HG02970 (cell line): Measurements from ENCODE around the gene CHST4.
"Not testable (repeated sequence)": the region's sequence is repeated elsewhere in the genome, so short reads cannot be mapped to it uniquely, and the experiment has no call there.

Experiments used
- ATAC-seq: cut with Tn5 transposase; IDR thresholded peaks from one replicate; pipeline ENCODE4 v1.9.1; 2021; ENCODE audit warnings: mild to moderate bottlenecking, moderate library complexity, moderate number of reproducible peaks; ENCODE audit not compliant: unreplicated experiment, low FRiP score

Gene CHST4

DNA sequence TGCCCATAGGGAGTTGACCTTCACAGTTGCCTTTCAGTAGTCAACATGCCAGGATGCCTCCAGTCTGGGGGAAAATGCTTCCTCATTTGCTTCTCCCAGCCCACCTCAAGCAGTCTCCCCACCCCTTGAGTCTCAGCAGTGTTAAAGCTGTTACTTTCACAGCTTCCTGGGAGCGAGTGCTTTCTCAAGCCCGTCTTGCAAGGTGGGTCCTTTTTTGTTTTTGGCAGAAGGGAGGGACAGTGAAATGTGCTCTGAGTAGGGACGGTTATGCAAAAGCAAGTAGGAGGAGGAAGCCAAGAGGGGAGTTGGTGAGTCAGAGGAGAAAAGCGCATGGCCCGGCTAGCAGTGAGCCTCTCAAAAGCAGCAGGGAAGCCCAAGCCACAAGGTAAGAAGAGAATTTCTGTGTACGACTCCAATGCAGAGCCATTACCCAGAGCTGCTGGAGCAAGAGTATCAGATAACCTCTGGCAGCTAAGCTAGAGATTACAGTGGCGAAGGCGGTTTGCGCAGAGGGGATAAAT lies at the start of gene CHST4:
Gene CHST4, plus strand, starts transcription at position 316 of the 521 bp plus-strand sequence. CDS start 10,252 bp downstream, outside the sequence.
- no peak for ATAC-seq

DNA sequence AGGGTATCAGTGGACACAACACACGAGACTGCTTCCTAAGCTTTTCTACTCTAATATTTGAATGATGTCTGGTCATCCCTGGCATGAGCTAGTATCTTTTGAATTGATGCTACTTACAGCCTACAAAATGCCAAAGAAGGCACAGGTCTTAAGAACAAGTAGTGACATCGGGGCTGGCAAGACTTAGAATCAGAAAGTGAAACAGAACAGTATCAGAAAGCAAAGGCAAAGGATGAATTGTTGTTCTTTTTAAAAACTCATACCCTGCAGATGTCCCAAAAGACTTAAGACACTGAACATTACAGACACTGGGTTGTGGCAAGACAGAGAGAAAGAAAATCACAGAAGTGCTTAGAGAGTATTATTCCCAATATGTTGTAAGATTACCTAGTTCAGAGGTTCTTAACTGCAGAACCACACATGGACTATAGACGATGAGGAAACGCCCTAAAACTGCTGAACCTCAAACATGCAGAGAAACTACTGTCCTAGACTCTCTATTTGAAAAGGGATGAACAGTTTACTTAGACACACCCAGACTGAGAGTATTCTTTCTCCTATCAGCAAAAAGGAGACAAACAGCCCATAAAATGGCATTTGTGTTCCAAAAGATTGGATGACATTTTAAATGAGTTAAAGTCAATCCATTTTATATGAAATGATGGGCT lies 49.6 kb upstream of the CHST4 start:
- ATAC-seq = no peak

- no peak for ATAC-seq
Observed at GRCh38 chr16:71479420-71479819, 46.8 kb upstream of the CHST4 start.

GRCh38 chr16:71480956-71481355 lies 45.3 kb upstream of the CHST4 start:
- no peak for ATAC-seq

GRCh38 chr16:71482569-71482968 lies 43.7 kb upstream of the CHST4 start:
- ATAC-seq = no peak

- ATAC-seq = peak; percentile 88
Observed at GRCh38 chr16:71484006-71484893, 42.0 kb upstream of the CHST4 start.

- ATAC-seq = no peak
Observed at GRCh38 chr16:71489122-71489521, 37.1 kb upstream of the CHST4 start, which contains the start of gene ZNF19. Gene ZNF19, minus strand, starts transcription at chr16:71489324. Its CDS starts 7,210 bp downstream, at chr16:71482114.

- ATAC-seq = no peak
Observed at GRCh38 chr16:71490361-71490760, 35.9 kb upstream of the CHST4 start.

DNA sequence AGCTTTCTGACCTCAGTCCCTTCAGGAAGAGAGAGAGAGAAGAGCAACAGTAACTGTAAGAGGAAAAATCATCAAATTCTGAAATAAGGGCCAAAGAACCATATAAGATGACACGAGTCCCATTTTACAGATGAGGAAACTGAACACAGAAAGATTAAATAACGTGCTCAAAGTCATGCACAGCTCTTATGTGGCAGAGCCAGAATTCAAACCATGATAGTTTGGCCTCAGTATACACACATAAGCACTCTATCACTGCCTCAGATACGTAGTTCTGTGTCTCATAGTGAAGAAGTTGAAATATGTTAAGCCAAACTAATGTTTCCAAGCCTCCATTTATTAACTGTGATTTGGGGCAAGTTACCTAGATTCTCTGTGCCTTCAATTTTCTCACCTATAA lies 35.2 kb upstream of the CHST4 start:
- no peak for ATAC-seq

DNA sequence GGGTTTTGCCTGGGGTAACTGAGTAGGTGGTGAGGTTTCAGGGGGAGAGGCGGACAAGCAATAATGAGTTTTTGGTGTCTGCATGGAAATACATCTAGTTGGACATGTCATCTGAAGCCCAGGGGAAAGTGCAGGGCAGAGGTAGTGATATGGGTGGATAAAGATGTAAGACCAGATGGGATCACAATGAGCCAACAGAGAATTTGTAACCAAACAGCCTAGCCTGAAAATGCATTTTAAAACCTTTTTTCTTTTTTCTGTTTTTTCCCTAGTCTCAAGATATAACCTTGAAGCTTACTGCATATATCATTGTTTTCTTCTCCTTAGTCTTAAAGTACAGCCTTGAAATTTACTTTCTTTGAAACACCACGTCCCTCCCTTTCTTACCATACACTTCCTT lies 33.4 kb upstream of the CHST4 start:
- no peak for ATAC-seq

- no peak for ATAC-seq
Observed at GRCh38 chr16:71493213-71493612, 33.0 kb upstream of the CHST4 start.

- ATAC-seq = no peak
Observed at GRCh38 chr16:71498031-71498430, 28.2 kb upstream of the CHST4 start.

GRCh38 chr16:71499775-71500364 lies 26.4 kb upstream of the CHST4 start:
- ATAC-seq = no peak

DNA sequence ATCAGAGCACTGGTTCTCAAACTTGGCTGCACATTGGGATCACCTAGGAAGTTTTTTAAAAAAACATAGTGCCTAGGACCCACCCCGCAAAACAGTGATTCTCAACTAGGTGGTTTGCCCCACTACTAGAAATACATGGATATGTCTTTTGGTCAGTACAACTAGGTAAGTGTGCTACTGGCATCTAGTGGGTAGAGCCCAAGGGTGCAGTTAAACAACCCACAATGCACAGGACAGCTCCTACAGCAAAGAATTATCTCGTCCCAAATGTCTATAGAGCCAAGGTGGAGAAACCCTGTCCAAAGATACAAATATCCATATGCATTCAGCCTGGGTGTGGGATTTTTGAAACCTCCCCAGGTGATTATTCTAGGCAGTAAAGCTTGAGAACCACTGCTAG lies 25.3 kb upstream of the CHST4 start:
- ATAC-seq = no peak

DNA sequence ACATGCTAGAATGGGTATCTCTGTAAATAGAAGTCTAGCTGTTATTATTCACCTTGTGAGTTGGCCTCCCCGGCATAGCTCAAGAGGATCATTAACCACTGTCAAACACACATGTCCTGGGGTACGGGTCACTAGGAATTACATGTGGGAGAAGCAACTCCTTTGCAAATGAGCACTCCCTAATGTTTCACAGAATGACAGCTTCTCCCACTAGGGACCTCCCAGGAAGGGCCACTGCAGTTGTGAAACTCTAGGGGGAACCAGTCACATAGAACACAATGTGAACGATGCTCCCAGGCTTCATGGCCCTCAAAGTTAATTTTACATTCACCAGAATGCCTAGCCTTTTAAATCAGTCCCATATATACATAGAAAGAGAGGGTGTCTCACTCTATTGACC lies 24.7 kb upstream of the CHST4 start:
- ATAC-seq = no peak

DNA sequence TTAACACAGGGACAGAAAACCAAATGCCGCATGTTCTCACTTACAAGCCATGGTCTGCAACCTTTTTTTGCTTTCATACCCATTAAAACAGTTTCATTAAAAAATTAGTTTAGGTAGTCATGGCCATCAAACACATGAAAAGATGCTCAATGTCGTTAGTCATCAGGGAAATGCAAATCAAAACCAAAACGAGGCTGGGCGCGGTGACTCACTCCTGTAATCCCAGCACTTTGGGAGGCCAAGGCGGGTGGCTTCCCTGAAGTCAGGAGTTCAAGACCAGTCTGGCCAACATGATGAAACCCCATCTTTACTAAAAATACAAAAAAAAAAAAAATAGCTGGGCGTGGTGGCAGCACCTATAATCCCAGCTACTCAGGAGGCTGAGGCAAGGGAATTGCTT lies 22.2 kb upstream of the CHST4 start:
- ATAC-seq = not testable (repeated sequence)

DNA sequence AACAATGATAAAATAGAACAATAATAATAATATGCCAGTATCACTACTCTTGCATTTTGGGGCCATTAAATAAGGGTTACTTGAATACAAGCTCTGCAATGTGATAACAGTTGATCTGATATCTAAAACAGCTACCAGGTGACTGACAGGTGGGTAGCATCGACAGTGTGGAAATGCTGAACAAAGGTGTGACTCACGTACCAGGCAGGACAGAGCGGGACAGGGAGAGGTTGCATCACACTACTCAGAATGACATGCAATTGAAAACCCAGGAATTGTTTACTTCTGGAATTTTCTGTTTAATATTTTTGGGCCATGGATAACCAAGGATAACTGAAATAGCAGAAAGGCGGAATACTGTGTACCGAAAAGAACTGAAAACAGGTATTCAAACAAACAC lies 21.3 kb upstream of the CHST4 start:
- ATAC-seq = no peak

DNA sequence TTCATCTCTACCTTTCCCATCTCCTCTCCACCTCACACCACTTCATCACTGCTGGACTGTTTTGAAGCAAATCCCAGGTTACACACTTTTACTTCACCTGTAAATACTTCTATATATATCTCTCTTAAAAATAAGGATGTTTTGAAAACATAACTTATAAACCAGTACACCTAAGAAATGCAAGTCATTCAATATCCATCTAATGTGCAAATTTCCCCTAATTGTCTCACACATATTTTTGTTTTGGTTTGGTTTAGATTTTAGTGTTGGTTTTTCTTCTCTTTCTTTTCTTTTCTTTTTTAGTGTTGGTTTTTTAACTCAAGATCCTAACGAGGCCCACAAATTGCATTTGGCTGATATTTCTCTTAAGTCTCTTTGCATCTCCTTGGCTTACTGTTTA lies 19.2 kb upstream of the CHST4 start:
- ATAC-seq = no peak

DNA sequence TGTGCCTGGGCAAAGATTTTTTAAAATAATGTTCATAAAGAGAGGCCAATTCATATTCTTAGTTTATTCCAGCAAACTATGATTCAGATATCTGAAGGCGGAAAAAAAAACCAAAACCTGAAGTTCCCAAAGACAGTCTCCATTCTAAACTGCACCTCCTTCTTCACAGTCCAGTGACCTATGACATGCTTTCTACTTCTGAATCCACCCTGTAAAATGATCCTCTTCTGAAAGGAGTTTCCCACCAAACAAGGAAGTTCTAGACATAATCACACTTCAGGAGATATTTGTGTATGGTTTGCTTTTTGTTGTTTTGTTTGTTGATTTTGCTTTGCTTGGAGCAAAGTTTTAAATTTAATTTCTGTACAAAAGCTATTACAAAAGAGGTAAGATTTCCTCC lies 12.9 kb upstream of the CHST4 start:
- ATAC-seq = no peak

- ATAC-seq = no peak
Observed at GRCh38 chr16:71514476-71514875, 11.8 kb upstream of the CHST4 start.

GRCh38 chr16:71515026-71515425 lies 11.2 kb upstream of the CHST4 start:
- ATAC-seq = no peak
